Right cardiac atrium (tissue), 5 donors: ENCODE measurements around the gene PRKAG3. TPM values are rescaled to one million over a fixed set of nuclear protein-coding genes. Genes with fewer than 3 reads are reported as not detected.

Experiments used
- ATAC-seq, 2 donors: fragments of 200-7000 bp; cut with Tn5 transposase; one replicate each; pipeline versions ENCODE4 v1.8.0 to v1.9.1; 2020; ENCODE audit warnings: moderate library complexity in 2 of 2, mild to moderate bottlenecking in 1 of 2
- DNase-seq, 3 donors: peaks; one replicate each; pipeline ENCODE4 v3.0.0-alpha.2; 2020
- H3K27ac ChIP-seq: one replicate; pipeline ENCODE4 v1.5.1; 2013; ENCODE audit warnings: mild to moderate bottlenecking, low read length, control low read depth, moderate library complexity
- H3K27me3 ChIP-seq: one replicate; pipeline ENCODE4 v1.6.1; 2013; ENCODE audit not compliant: control insufficient read depth, insufficient read depth
- H3K4me1 ChIP-seq: one replicate; pipeline ENCODE4 v1.6.1; 2013; ENCODE audit warnings: low read length; ENCODE audit not compliant: control insufficient read depth, insufficient read depth
- H3K4me3 ChIP-seq: one replicate; pipeline ENCODE4 v1.5.1; 2013; ENCODE audit warnings: low read length, control low read depth
- H3K9me3 ChIP-seq: one replicate; pipeline ENCODE4 v1.6.1; 2013; ENCODE audit warnings: low read length; ENCODE audit not compliant: control insufficient read depth
- WGBS: extraction: QIAGEN DNeasy Blood & Tissue Kit; methylation state at CpG from one replicate; pipeline ENCODE4 v1.1.7; 2013; 5-methylcytosine and 5-hydroxymethylcytosine counted together
- intact Hi-C, 4 donors: fragments of 100-400 bp; cut with DNase I; formaldehyde crosslinking; loops; one replicate each; pipeline versions ENCODE4 v1.11.0 to v1.14.0; 2022 to 2023
- long read RNA-seq, 4 donors: library from polyadenylated mRNA; unstranded; transcript quantifications; one replicate each; pipeline ENCODE4 v2.0.0, GENCODE V29; 2020 to 2021
- polyA plus RNA-seq: library from polyadenylated mRNA; stranded (reverse); fragments of 200-250 nt; gene quantifications from one replicate; pipeline ENCODE4 v1.2.3, GENCODE V29; 2013
- total RNA-seq, 4 donors: library from RNA; stranded (reverse); fragmentation: NEBNext Ultra II Directional; extraction: Animal tissue kit (Norgen Biotek cat#: 25700); gene quantifications; one replicate each; pipeline ENCODE4 v1.2.1, GENCODE V29; 2021
- donor health status: healthy with polysubstance abuse.
- donor health status: DM: no; HTN: yes; CAD: no.
- donor health status: DM: no; HTN: no; CAD: no.
- donor health status: DM: no; HTN: yes; CAD: no; lungs with severe emphysema.
- donor health status: DM: yes; HTN: yes; CAD: no.

The PRKAG3 gene
- total RNA-seq: under 1 TPM in 2 of 4 donors, not detected in 2; 0.14 to 0.15 TPM
- 0.07 TPM for polyA plus RNA-seq
- long read RNA-seq, donor 1: 0 reads
- long read RNA-seq, donor 2: 0 reads
- long read RNA-seq, donor 3: 0 reads
- long read RNA-seq, donor 4: 0 reads

GRCh38 chr2:218831378-218831990 is at the start of gene PRKAG3:
Gene PRKAG3, minus strand, starts transcription at chr2:218831803.
- 56% methylated on average over 18 of the region's 18 CpGs for WGBS
- intact Hi-C loops: loop anchor here in 1 of 4 donors (10.0 kb wide), 1 partner anchor 117 kb away; the partner anchor contains the start of gene TTLL4
- peak; percentile 68 to 72 for ATAC-seq
- no peak within 1 kb of the TSS for H3K4me3 ChIP-seq
- H3K27me3 ChIP-seq: no peaks in the 10 kb centered on the region
- no peaks in the 10 kb centered on the region for H3K9me3 ChIP-seq
- peak; percentile 75 to 90 (median 86) for DNase-seq
- peak within 1 kb of the TSS; percentile 40 for H3K27ac ChIP-seq
- peaks cover 7% of the 10 kb centered on the region for H3K4me1 ChIP-seq

- no peaks in the 10 kb centered on the region for H3K9me3 ChIP-seq
- DNase-seq (peak in 1 of 3 donors; percentile 55), ATAC-seq (no peak)
- intact Hi-C loops: no loop called here
- H3K4me1 ChIP-seq: no peaks in the 10 kb centered on the region
- no peaks in the 10 kb centered on the region for H3K27me3 ChIP-seq
- H3K4me3 ChIP-seq: no peak overlapping the region
- no peak overlapping the region for H3K27ac ChIP-seq
- 12% methylated on average over 24 of the region's 24 CpGs for WGBS
These were observed 49.4 kb upstream of the PRKAG3 start for GRCh38 chr2:218880859-218881594.

- DNase-seq: peak in 2 of 3 donors; percentile 76 to 78
- no peaks in the 10 kb centered on the region for H3K27me3 ChIP-seq
- intact Hi-C loops: no loop called here
- no peak within 1 kb of the TSS for H3K27ac ChIP-seq
- peak within 1 kb of the TSS; percentile 5 for H3K4me3 ChIP-seq
- no peak for ATAC-seq
- no peaks in the 10 kb centered on the region for H3K4me1 ChIP-seq
- WGBS: 2% methylated on average over 58 of the region's 58 CpGs
- no peaks in the 10 kb centered on the region for H3K9me3 ChIP-seq
These were observed 48.7 kb upstream of the PRKAG3 start, which contains the start of gene WNT10A for GRCh38 chr2:218880102-218880858. Gene WNT10A, plus strand, starts transcription at chr2:218880852. Its CDS starts 144 bp downstream, at chr2:218880996.

GRCh38 chr2:218879776-218880101 is 48.1 kb upstream of the PRKAG3 start:
- DNase-seq (no peak), ATAC-seq (no peak)
- intact Hi-C loops: no loop called here
- Histone ChIP-seq H3K4me3 (no peak overlapping the region), H3K9me3 (no peaks in the 10 kb centered on the region), H3K27me3 (no peaks in the 10 kb centered on the region), H3K4me1 (no peaks in the 10 kb centered on the region), H3K27ac (no peak overlapping the region)
- WGBS: 9% methylated on average over 11 of the region's 11 CpGs

GRCh38 chr2:218878926-218879761 is 47.5 kb upstream of the PRKAG3 start:
- Histone ChIP-seq H3K9me3 (no peaks in the 10 kb centered on the region), H3K27ac (no peak overlapping the region), H3K4me3 (no peak overlapping the region), H3K27me3 (no peaks in the 10 kb centered on the region), H3K4me1 (no peaks in the 10 kb centered on the region)
- DNase-seq (no peak), ATAC-seq (no peak)
- intact Hi-C loops: no loop called here
- WGBS: 27% methylated on average over 16 of the region's 16 CpGs

- H3K27me3 ChIP-seq: no peaks in the 10 kb centered on the region
- intact Hi-C loops: no loop called here
- WGBS: 46% methylated on average over 6 of the region's 6 CpGs
These were observed 46.9 kb upstream of the PRKAG3 start for GRCh38 chr2:218878486-218878885.

GRCh38 chr2:218877891-218878290 is 46.3 kb upstream of the PRKAG3 start:
- Histone ChIP-seq H3K27me3 (no peaks in the 10 kb centered on the region), H3K4me3 (no peak overlapping the region), H3K4me1 (no peaks in the 10 kb centered on the region), H3K9me3 (no peaks in the 10 kb centered on the region), H3K27ac (no peak overlapping the region)
- 39% methylated on average over 5 of the region's 5 CpGs for WGBS
- ATAC-seq (peak in 1 of 2 donors; percentile 8), DNase-seq (peak in 1 of 3 donors; percentile 43)
- intact Hi-C loops: no loop called here

More at GRCh38 chr2:218878486-218878885, 46.9 kb upstream of the PRKAG3 start:
- DNase-seq (peak in 1 of 3 donors; percentile 8), ATAC-seq (no peak)
- Histone ChIP-seq H3K9me3 (no peaks in the 10 kb centered on the region), H3K27ac (no peak overlapping the region), H3K4me3 (no peak overlapping the region), H3K4me1 (no peaks in the 10 kb centered on the region)

GRCh38 chr2:218877331-218877730 is 45.7 kb upstream of the PRKAG3 start:
- WGBS: 67% methylated on average over 6 of the region's 6 CpGs
- Histone ChIP-seq H3K4me3 (no peak overlapping the region), H3K27ac (no peak overlapping the region), H3K27me3 (no peaks in the 10 kb centered on the region), H3K4me1 (no peaks in the 10 kb centered on the region), H3K9me3 (no peaks in the 10 kb centered on the region)
- DNase-seq (no peak), ATAC-seq (no peak)
- intact Hi-C loops: no loop called here

- H3K27ac ChIP-seq: no peak overlapping the region
- H3K4me1 ChIP-seq: no peaks in the 10 kb centered on the region
- ATAC-seq (peak in 1 of 2 donors; percentile 41), DNase-seq (peak in 2 of 3 donors; percentile 61 to 82)
- WGBS: 4% methylated on average over 3 of the region's 3 CpGs
- H3K4me3 ChIP-seq: no peak overlapping the region
- no peaks in the 10 kb centered on the region for H3K27me3 ChIP-seq
- intact Hi-C loops: no loop called here
- no peaks in the 10 kb centered on the region for H3K9me3 ChIP-seq
These were observed 45.1 kb upstream of the PRKAG3 start for GRCh38 chr2:218876562-218877219.

- Histone ChIP-seq H3K27ac (no peak overlapping the region), H3K4me3 (no peak overlapping the region), H3K9me3 (no peaks in the 10 kb centered on the region), H3K27me3 (no peaks in the 10 kb centered on the region), H3K4me1 (no peaks in the 10 kb centered on the region)
- WGBS: 25% methylated on average over 2 of the region's 2 CpGs
- no peak for DNase-seq
- intact Hi-C loops: no loop called here
- no peak for ATAC-seq
These were observed 44.2 kb upstream of the PRKAG3 start for GRCh38 chr2:218875692-218876246.
